Panc1 (cell line): ENCODE measurements around the gene GLRX.

Experiments used
- POLR2AphosphoS5 ChIP-seq: IDR thresholded peaks from 2 replicates; pipeline ENCODE4 v1.6.1; 2012; ENCODE audit warnings: mild to moderate bottlenecking, low read depth, low read length, moderate library complexity
- REST ChIP-seq, 2 experiments: IDR thresholded peaks; 2 replicates each; pipeline ENCODE4 v1.6.1; 2011 to 2012; ENCODE audit warnings: low read depth in 2 of 2, control low read depth in 1 of 2, low read length in 1 of 2, mild to moderate bottlenecking in 1 of 2, moderate library complexity in 1 of 2; ENCODE audit not compliant: insufficient read depth in 1 of 2
- SIN3A ChIP-seq: IDR thresholded peaks from 2 replicates; pipeline ENCODE4 v1.6.1; 2012; ENCODE audit warnings: low read depth, mild to moderate bottlenecking, low read length, moderate library complexity, borderline replicate concordance; ENCODE audit not compliant: insufficient read depth
- TCF7L2 ChIP-seq: IDR thresholded peaks from 2 replicates; pipeline ENCODE4 v1.6.1; 2011; ENCODE audit warnings: mild to moderate bottlenecking, low read depth, low read length, inconsistent platforms
- TF ChIP-seq, protein P1 (sequence below): fragments of 450-650 bp; IDR thresholded peaks from 2 replicates; pipeline ENCODE4 v1.5.1; 2017; ENCODE audit warnings: mild to moderate bottlenecking

DNA sequence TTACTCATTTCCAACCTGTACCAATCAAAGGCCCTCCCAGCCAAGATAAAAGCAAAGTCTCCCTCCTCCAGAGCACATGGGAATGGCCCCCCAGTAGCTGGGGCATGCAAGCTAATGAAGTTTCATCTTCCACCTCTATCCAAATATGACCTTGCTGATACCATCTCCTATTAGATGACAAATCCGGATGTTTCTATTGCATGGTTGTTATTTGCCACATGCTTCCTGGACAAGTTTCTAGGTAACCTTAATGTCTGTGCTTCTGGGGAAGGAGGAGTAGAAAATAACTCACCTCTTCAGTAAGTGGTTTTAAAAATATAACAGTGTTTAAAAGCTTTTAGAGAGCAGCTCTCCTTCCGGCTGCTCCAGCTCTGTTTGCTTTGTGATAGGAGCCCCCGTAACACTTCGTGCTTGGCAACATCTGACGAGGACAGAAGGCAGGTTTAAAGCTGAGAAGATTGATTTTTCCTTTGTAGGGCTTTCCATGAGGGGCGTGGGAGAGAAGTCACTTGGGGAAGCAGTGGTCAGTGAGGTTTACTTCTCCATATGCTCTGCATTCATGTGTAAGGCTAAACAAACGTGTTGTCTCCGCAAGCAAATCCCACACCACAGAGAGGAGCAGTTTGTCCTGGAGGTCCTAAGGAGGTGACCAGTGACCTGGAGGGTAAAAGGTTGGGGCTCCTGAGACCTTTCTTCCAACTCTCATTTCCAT is 40.3 kb upstream of the GLRX start:
- TF ChIP-seq, protein P1, sequence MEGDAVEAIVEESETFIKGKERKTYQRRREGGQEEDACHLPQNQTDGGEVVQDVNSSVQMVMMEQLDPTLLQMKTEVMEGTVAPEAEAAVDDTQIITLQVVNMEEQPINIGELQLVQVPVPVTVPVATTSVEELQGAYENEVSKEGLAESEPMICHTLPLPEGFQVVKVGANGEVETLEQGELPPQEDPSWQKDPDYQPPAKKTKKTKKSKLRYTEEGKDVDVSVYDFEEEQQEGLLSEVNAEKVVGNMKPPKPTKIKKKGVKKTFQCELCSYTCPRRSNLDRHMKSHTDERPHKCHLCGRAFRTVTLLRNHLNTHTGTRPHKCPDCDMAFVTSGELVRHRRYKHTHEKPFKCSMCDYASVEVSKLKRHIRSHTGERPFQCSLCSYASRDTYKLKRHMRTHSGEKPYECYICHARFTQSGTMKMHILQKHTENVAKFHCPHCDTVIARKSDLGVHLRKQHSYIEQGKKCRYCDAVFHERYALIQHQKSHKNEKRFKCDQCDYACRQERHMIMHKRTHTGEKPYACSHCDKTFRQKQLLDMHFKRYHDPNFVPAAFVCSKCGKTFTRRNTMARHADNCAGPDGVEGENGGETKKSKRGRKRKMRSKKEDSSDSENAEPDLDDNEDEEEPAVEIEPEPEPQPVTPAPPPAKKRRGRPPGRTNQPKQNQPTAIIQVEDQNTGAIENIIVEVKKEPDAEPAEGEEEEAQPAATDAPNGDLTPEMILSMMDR: no peak
- TF ChIP-seq SIN3A (no peak), POLR2AphosphoS5 (no peak), TCF7L2 (no peak), REST (IDR thresholded peaks at IDR 0.05; ENCODE audit: insufficient read depth in 1 of 2, low read depth in 2 of 2, low read length in 1 of 2) (no peak)
